ENCODE measurements around the gene TMEM9.

Gene TMEM9

GRCh38 chr1:201144701-201145100 lies 9.6 kb downstream of the TMEM9 start:
- DNase-seq = no peak

GRCh38 chr1:201143726-201144635 lies 10.3 kb downstream of the TMEM9 start:
- DNase-seq = no peak

- no peak for DNase-seq
Observed at GRCh38 chr1:201142849-201143725, 11.2 kb downstream of the TMEM9 start.

- DNase-seq = no peak
Observed at GRCh38 chr1:201142011-201142848, 12.0 kb downstream of the TMEM9 start.

- no peak for DNase-seq
Observed at GRCh38 chr1:201141418-201141817, 12.9 kb downstream of the TMEM9 start.

GRCh38 chr1:201140941-201141260 lies 13.4 kb downstream of the TMEM9 start:
- no peak for DNase-seq

- DNase-seq = no peak
Observed at GRCh38 chr1:201140235-201140940, 13.9 kb downstream of the TMEM9 start.

GRCh38 chr1:201139756-201140155 lies 14.5 kb downstream of the TMEM9 start:
- no peak for DNase-seq

- DNase-seq = no peak
Observed at GRCh38 chr1:201139306-201139705, 15.0 kb downstream of the TMEM9 start.

GRCh38 chr1:201138311-201138840 lies 15.9 kb downstream of the TMEM9 start:
- no peak for DNase-seq

- no peak for DNase-seq
Observed at GRCh38 chr1:201137579-201138310, 16.5 kb downstream of the TMEM9 start.

GRCh38 chr1:201137024-201137392 lies 17.3 kb downstream of the TMEM9 start:
- no peak for DNase-seq

GRCh38 chr1:201136355-201137023 lies 17.8 kb downstream of the TMEM9 start:
- no peak for DNase-seq

GRCh38 chr1:201134405-201134804 lies 19.9 kb downstream of the TMEM9 start:
- DNase-seq = no peak

- no peak for DNase-seq
Observed at GRCh38 chr1:201131398-201131797, 22.9 kb downstream of the TMEM9 start.

- DNase-seq = no peak
Observed at GRCh38 chr1:201128962-201129361, 25.3 kb downstream of the TMEM9 start.

- no peak for DNase-seq
Observed at GRCh38 chr1:201128476-201128875, 25.8 kb downstream of the TMEM9 start.

GRCh38 chr1:201127755-201128455 lies 26.4 kb downstream of the TMEM9 start:
- DNase-seq = no peak

GRCh38 chr1:201126832-201127754 lies 27.2 kb downstream of the TMEM9 start, which contains the start of gene ASCL5:
Gene ASCL5, minus strand, starts transcription at chr1:201127184. Its CDS starts 11,812 bp downstream, at chr1:201115372.
- no peak for DNase-seq

Data from SIG-M5 (cell line).